BJ (cell line): Measurements from ENCODE around the gene MORF4L2. TPM values are rescaled to one million over a fixed set of nuclear protein-coding genes. Genes with fewer than 3 reads are reported as not detected.
"Not testable (repeated sequence)": the region's sequence is repeated elsewhere in the genome, so short reads cannot be mapped to it uniquely, and the experiment has no call there.

ENCODE experiments used
- CTCF ChIA-PET: fragments of 350-600 bp; formaldehyde crosslinking; extraction: SDS; loops from one replicate; lab custom pipeline; 2021; ENCODE audit warnings: antibody characterized with exemption, inconsistent platforms; lab: Yijun Ruan, JAX
- POLR2A ChIA-PET: fragments of 300-600 bp; sonication (Branson Sonifier 250); formaldehyde crosslinking; extraction: SDS; loops from one replicate; lab custom pipeline; 2021; ENCODE audit warnings: antibody characterized with exemption; lab: Charles Lee
- DNase-seq: peaks from one replicate; pipeline ENCODE4 v3.0.0-alpha.2; 2011; ENCODE audit warnings: low read depth
- H3K27me3 ChIP-seq: 2 replicates; pipeline ENCODE4 v1.6.0; 2011; ENCODE audit warnings: low read length; ENCODE audit not compliant: control insufficient read depth, insufficient read depth
- H3K36me3 ChIP-seq: 2 replicates; pipeline ENCODE4 v1.5.1; 2011; ENCODE audit warnings: low read length; ENCODE audit not compliant: control insufficient read depth, insufficient read depth
- H3K4me3 ChIP-seq: 2 replicates; pipeline ENCODE4 v1.5.1; 2011; ENCODE audit warnings: low read depth, mild to moderate bottlenecking, control low read depth, low read length
- CTCF ChIP-seq: IDR thresholded peaks from 2 replicates; pipeline ENCODE4 v1.5.1; 2011; ENCODE audit warnings: low read depth, mild to moderate bottlenecking, control low read depth, inconsistent platforms, low read length, moderate library complexity; ENCODE audit not compliant: insufficient read depth
- polyA plus RNA-seq: library from polyadenylated mRNA; depleted of rRNA; stranded (reverse); fragments of >200 nt; gene quantifications from 2 replicates; pipeline ENCODE4 v1.2.3, GENCODE V29; 2011

MORF4L2 gene
- polyA plus RNA-seq, 1 experiment: 479 TPM

- Histone ChIP-seq H3K36me3 (no peaks in the 10 kb centered on the region), H3K27me3 (no peaks in the 10 kb centered on the region), H3K4me3 (no peak overlapping the region)
- POLR2A ChIA-PET: no interaction called here
- TF ChIP-seq CTCF: no peak
- CTCF ChIA-PET: interaction anchor here (0.6 kb wide), 1 partner anchor 73 kb away, joined by 4 read pairs; no protein-coding TSS in a partner anchor
- no peak for DNase-seq
These were observed 29.9 kb downstream of the MORF4L2 start for GRCh38 chrX:103656617-103657016.

- H3K27me3 ChIP-seq, POLR2A ChIA-PET, H3K4me3 ChIP-seq, DNase-seq, CTCF ChIA-PET, H3K36me3 ChIP-seq: not testable (repeated sequence)
These were observed 31.1 kb downstream of the MORF4L2 start for GRCh38 chrX:103655230-103656000.

DNA sequence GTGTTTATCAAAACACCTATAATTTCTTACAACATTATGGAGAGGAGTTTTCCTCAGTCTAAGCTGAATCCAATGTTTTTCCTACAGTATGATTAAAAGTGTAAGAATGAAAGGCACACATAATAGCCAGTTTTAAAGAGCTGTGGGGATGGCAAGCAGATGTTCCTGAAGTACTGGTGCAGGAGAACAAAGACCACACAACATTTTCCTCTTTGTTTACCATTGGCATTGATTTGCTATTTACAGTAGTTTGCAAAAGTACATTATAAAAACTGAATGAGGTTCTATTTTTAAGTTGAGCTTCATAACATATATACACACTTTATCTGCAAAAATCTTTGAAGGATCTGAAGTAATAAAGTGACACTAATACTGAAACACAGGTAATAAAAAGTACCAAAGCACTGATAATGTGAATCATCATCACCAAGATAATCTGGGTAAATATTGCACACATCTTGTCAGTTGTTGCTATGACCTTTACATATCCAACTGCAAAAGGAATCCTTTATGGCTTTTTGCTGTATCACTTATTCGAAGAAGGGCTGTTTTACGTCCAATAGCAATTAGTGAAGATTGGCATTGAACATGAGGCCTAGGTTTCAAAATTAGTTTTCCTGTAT is 35.2 kb downstream of the MORF4L2 start:
- ChIA-PET CTCF (no interaction called here), POLR2A (no interaction called here)
- no peak for TF ChIP-seq CTCF
- Histone ChIP-seq H3K27me3 (no peaks in the 10 kb centered on the region), H3K36me3 (no peaks in the 10 kb centered on the region), H3K4me3 (no peak overlapping the region)
- DNase-seq: no peak

GRCh38 chrX:103647630-103648029 is 38.9 kb downstream of the MORF4L2 start:
- DNase-seq: no peak
- H3K27me3 ChIP-seq: no peaks in the 10 kb centered on the region
- CTCF ChIA-PET: no interaction called here
- POLR2A ChIA-PET: no interaction called here
- H3K36me3 ChIP-seq: no peaks in the 10 kb centered on the region
- no peak for TF ChIP-seq CTCF
- H3K4me3 ChIP-seq: no peak overlapping the region

DNA sequence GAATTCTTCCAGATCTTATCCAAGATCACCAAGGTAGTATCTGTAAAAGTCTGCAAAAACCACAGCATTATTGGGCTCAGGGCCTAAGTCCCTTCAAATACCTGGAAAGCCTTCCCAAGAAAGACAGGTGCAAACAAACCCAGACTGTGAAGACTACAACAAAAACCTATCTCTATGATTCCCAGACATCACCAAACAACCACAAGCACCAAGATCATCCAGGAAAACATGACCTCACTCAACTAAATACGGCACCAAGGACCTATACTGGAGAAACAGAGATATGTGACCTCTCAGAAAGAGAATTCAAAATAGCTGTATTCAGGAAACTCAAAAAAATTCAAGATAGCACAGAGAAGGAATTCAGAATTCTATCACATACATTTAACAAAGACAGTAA is 42.4 kb downstream of the MORF4L2 start:
- ChIA-PET CTCF (no interaction called here), POLR2A (no interaction called here)
- TF ChIP-seq CTCF: no peak
- DNase-seq: no peak
- H3K36me3 ChIP-seq: no peaks in the 10 kb centered on the region
- no peaks in the 10 kb centered on the region for H3K27me3 ChIP-seq
- H3K4me3 ChIP-seq: no peak overlapping the region
